GM18861 (cell line): ENCODE measurements around the gene LRRC27.
"Not testable (repeated sequence)": the region's sequence is repeated elsewhere in the genome, so short reads cannot be mapped to it uniquely, and the experiment has no call there.

ENCODE experiments used
- ATAC-seq: cut with Tn5 transposase; IDR thresholded peaks from one replicate; pipeline ENCODE4 v1.9.1; 2021; ENCODE audit not compliant: unreplicated experiment

LRRC27 gene

GRCh38 chr10:132336064-132336746 lies 4.2 kb downstream of the LRRC27 start:
- no peak for ATAC-seq

GRCh38 chr10:132336919-132337407 lies 5.0 kb downstream of the LRRC27 start:
- ATAC-seq = no peak

- ATAC-seq = not testable (repeated sequence)
These were observed 5.9 kb downstream of the LRRC27 start for GRCh38 chr10:132337854-132338253.

GRCh38 chr10:132338876-132339275 lies 6.9 kb downstream of the LRRC27 start:
- no peak for ATAC-seq

- no peak for ATAC-seq
These were observed 7.3 kb downstream of the LRRC27 start for GRCh38 chr10:132339276-132339675.

- no peak for ATAC-seq
These were observed 9.0 kb downstream of the LRRC27 start for GRCh38 chr10:132341017-132341416.

- no peak for ATAC-seq
These were observed 9.8 kb downstream of the LRRC27 start for GRCh38 chr10:132341781-132342180.

- ATAC-seq = no peak
These were observed 10.6 kb downstream of the LRRC27 start for GRCh38 chr10:132342553-132342952.

GRCh38 chr10:132344386-132344785 lies 12.4 kb downstream of the LRRC27 start:
- ATAC-seq = no peak

GRCh38 chr10:132345345-132345744 lies 13.4 kb downstream of the LRRC27 start:
- ATAC-seq = no peak

GRCh38 chr10:132346806-132347205 lies 14.8 kb downstream of the LRRC27 start:
- ATAC-seq = no peak

GRCh38 chr10:132347211-132347930 lies 15.4 kb downstream of the LRRC27 start:
- ATAC-seq = no peak

GRCh38 chr10:132347931-132348267 lies 15.9 kb downstream of the LRRC27 start:
- no peak for ATAC-seq

- no peak for ATAC-seq
These were observed 17.8 kb downstream of the LRRC27 start for GRCh38 chr10:132349766-132350165.

GRCh38 chr10:132350391-132350790 lies 18.4 kb downstream of the LRRC27 start:
- no peak for ATAC-seq

- no peak for ATAC-seq
These were observed 19.0 kb downstream of the LRRC27 start for GRCh38 chr10:132350946-132351345.

GRCh38 chr10:132351611-132352010 lies 19.6 kb downstream of the LRRC27 start:
- no peak for ATAC-seq

- not testable (repeated sequence) for ATAC-seq
These were observed 20.7 kb downstream of the LRRC27 start for GRCh38 chr10:132352462-132353308.

GRCh38 chr10:132353456-132354355 lies 21.7 kb downstream of the LRRC27 start:
- no peak for ATAC-seq

GRCh38 chr10:132354356-132355094 lies 22.5 kb downstream of the LRRC27 start:
- no peak for ATAC-seq
